ENCODE measurements around the gene DAPK3.
"Not testable (repeated sequence)": the region's sequence is repeated elsewhere in the genome, so short reads cannot be mapped to it uniquely, and the experiment has no call there.

The DAPK3 gene

DNA sequence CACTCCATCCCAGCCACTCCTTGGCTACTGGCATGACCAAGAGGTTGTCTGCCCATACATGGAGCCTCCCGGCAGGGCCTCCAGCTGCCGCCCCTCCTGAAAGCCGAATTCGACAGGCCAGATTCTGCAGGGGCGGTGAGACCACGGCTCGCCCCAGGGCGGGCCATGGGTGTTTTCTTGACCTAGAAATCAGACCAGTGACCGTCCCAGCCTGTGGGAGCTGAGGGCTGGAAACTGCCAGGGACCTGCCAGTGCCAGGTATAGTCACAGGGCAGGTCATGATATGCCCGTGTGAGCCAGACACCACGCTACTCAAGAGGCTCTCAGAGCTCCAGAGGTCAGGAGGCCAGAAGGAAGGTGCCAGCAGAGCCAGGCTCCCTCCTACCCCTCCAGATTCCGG lies 16.8 kb downstream of the DAPK3 start:
- no peak for DNase-seq

DNA sequence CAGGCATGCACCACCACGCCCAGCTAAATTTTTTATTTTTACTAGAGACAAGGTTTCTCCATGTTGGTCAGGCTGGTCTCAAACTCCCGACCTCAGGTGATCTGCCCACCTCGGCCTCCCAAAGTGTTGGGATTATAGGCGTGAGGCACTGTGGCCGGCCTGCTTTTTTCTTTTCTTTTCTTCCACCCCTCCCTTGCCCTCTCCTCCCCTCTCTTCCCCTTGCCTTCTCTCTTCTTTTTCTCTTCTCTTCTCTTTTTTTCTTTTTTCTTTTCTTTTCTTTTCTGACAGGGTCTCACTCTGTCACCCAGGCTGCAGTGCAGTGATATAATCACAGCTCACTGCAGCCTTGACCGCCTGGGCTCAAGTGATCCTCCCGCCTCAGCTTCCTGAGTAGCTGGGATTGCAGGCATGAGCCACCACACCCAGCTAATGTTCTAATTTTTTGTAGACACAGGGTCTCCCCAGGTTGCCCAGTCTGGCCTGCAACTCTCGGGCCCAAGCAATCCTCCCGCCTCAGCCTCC lies 18.1 kb downstream of the DAPK3 start:
- DNase-seq, result not testable (repeated sequence)

DNA sequence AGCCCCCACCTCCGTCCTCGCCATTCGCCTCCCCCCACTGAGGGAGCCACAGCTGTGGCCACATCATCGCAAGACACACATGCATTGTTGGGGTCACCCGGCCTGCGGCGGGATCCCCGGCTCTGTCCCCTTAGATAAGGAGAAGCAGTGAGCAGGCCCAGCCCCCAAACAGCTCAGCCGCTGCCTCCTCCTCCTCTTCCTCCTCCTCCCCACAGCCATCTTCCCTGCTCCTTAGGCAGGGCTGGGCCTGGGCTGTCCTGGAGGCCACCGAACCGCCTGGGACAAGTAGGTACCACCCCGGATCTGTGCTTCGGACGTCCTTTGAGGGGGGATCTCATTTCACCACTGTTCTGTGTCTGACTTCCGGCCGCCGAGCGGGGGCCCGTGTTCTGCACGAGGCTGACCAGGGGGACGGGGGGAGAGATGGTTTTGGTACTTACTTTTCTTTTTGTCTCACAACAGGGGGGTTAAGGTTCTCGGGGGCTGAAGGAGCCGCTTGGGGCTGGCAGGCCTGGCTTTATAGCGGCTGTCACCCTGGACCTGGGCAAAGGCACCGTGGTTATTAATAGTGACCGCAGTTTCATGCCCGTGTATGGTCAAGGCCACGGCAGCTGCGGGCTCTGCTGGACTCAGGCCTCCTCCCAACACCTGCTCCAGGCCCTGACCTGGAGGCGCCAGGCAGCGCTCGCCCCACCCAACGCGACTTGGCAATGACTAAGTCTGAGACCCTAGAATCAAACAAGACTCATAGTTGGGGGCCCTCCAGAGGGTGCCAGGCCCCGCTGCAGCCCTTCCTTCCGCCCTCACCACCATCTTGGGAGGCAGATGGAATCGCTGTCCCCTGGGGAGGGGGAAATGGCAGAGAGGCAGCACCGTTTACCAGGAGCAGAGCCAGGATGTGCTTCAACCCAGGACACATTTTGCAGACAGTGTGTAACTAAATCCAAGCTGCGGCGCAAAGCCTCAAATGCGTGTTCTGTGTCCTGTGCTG lies 19.7 kb downstream of the DAPK3 start:
- peak in 1 of 14 donors; percentile 84 for DNase-seq

DNA sequence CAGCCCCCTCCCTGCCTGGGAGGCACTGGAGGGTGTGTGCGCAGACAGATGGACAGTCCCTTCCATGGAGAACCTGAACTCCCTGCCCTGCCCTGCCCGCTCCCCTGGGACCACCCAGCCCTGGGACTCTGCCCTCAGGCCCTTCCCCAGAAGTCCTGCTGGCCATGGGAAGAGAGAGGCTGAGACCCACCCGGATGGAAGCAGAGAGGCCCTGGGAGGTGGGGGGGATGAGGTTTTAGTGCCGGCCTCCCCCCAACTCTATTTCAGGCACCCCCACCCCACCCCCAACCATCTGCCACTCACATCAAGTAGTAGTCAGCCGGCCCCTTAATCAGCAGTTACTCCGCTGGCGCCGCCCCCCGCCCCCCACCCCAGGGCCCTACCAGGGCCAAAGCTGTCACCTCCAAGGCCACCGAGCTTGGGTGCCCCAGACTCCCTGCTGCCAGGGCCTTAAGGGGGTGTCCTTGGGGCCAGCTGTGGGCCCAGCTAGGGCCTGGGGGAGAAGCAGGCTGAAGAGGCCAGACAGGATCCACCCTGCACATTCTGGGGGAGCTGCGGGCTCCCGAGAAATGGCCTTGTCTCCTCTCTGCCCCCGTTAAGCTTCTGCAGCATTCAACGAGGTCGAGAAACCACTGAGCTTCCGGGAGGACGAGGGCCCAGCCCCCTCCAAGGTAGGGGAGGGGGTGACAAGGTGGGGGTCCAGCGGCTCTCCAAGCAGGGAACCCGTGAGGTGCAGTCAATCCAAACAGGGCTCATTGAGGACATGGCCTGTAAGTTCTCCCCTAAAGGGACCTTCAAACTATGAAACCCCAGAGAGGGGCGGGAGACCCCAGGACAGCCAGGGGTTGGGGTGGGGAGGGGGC lies 20.7 kb downstream of the DAPK3 start:
- no peak for DNase-seq

DNA sequence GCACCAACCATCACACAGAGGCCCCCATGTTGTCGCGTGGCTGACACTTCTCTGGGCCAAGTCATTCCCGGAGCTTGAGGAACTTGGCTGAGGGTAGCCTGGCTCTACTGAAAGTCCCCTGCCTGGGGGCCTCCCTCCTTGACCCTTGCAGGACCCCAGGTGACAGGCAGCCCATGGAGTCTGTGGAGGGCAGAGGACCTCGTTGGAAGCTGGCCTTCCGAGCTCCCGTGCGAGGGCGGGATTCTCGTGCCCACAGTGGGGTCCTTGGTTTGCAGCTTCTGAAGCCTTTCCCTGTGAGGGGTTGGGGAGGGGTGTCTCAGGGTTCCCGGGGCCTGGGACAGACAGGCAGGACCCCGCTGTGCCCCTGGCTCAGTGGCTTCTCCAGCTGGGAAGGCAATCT lies 21.6 kb downstream of the DAPK3 start:
- DNase-seq, result no peak

DNA sequence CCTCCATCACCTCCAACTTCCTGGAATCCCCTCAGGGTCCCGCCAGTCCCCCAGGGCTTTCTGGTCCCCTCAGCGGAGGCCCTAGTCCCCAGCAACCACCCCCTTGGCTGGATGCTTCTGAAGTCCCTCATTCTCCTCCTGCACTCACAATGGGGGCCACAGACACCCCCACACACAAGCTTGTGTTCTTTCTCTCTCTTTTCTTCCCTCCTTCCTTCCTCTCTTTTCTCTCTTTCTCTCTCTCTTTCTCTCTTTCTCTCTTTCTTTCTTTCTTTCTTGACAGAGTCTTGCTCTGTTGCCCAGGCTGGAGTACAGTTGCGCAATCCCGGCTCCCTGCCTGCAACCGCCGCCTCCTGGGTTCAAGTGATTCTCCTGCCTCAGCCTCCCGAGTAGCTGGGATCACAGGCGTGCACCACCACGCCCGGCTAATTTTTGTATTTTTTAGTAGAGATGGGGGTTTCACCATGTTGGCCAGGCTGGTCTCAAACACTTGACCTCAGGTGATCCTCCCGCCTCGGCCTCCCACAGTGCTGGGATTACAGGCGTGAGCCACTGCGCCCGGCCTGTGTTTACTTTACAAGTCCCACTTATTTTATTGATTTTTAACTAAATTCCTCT lies 23.5 kb downstream of the DAPK3 start:
- not testable (repeated sequence) for DNase-seq

DNA sequence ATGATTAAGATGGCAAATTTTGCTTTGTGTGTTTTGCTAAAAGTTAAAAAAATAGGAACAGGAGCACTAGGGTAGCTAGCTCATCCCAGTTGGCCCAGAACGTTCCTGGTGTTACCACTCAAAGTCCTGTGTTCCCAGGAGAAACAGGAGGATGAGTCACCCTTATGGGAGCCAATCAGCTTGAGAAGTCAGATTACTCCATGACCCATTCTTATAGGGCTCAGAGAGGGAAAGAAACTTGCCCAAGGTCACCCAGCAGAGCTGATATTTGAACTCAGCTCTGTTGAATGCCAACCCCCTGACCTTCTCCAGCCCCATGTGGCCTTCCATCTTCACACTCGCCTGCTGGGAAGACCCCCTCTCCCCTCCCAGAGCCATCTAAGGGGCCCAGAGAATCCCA lies 25.1 kb downstream of the DAPK3 start:
- DNase-seq, result no peak

DNA sequence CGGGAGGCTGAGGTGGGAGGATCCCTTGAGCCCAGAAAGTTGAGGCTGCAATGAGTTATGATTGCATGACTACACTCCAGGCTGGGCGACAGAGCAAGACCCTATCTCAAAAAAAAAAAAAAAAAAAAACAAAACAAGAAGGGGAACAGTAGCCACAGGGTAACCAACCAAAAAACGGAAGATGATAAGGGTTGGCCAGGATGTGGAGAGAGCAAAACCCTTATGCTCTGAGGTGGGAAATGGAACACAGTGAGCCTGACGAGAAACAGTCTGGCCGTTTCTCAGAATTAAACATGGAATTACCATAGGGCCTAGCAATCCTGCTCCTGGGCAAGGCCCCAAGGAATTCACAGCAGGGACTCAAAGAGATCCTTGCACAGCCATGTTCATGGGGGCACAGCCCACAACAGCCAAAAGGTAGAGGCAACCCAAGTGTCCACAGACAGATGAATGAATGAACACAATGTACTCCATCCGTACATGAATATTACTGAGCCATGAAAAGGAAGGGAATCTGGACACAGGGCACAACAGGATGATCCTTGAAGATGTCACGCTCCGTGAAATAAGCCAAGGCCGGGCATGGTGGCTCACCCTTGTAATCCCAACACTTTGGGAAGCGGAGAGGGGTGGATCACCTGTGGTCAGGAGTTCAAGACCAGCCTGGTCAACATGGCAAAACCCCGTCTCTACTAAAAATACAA lies 26.7 kb downstream of the DAPK3 start:
- DNase-seq, result no peak

DNA sequence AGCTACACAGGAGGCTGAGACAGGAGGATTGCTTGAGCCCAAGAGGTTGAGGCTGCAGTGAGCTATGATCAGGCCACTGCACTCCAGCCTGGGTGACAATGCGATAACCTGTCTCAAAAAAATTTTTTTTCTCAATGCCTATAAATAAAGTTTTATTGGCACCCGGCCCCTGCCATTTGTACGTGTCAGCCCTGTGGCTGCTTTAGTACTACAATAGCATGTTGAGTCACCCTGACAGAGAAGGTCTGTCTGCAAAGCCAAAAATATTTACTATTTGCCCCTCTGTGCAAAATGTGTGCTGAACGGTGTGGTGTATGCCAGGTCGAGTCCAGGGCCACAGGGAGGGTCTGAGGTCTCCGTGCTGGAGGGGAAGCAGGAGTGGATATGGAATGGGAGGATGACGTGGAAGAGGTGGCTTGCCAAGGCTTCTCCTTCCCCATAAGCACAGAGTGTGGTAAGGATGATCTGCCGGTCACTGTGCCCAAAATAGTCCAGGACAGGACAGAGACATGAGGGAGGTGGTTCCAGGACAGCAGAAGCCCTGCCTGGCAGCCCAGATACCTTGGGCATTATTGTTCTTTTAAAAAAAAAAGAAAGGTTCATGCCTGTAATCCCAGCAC lies 28.0 kb downstream of the DAPK3 start:
- DNase-seq, result peak in 1 of 14 donors; percentile 13

DNA sequence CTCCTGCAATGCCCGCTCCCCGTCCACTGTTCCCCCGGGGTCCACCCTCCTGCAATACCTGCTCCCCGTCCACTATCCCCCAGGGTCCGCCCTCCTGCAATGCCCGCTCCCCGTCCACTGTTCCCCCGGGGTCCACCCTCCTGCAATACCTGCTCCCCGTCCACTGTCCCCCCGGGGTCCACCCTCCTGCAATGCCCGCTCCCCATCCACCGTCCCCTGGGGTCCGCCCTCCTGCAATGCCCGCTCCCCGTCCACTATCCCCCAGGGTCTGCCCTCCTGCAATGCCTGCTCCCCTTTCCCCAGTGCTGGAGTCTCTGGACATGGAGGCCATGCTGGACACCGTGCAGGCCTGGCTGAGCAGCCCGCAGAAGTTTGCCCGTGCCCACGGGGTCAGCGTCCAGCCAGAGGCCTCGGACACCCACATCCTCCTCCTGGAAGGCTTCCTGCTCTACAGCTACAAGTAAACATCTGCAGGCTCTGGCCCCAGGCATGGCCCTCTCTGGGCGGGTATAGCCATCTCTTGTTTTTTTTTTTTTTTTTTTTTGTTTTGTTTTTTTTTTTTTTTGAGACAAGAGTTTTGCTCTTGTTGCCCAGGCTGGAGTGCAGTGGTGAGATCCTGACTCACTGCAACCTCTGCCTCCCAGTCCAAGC lies 32.5 kb downstream of the DAPK3 start:
- DNase-seq, result not testable (repeated sequence)

DNA sequence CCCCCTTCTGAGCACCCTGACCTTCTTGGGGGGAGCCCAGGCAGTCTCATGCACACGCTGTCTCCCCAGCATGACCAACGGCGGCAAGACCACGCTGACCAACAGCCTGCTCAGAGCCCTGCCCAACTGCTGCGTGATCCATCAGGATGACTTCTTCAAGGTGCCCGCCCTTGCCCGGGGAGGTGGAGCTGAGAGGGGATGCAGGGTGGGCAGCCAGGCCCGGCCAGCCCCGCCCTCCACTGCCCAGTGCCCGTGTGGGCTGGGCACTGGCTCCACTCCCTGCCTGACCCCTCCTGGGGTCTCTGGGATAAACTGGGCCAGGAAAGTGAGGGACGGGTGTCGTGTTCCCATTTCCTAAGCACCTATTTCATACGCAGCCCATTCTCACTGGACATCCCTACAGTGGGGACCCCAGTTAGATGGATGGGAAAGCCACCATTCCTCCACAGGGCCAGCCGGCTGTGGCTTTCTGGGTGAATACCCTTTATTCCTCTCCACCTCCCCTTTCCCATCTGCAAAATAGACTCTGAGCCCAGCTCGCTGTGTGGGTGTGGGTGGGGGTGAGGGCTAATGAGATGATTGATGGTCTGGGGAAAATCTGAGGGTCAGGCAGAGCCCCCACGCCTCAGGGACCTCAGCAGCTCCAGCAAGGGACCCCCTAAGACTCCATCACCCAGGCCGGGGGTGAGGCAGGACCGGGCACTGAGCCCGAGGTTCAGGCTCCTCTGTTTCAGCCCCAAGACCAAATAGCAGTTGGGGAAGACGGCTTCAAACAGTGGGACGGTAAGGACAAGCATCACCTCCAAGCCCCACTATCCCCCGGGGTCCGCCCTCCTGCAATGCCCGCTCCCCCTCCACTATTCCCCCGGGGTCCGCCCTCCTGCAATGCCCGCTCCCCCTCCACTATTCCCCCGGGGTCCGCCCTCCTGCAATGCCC lies 34.1 kb downstream of the DAPK3 start:
- DNase-seq, result no peak

DNA sequence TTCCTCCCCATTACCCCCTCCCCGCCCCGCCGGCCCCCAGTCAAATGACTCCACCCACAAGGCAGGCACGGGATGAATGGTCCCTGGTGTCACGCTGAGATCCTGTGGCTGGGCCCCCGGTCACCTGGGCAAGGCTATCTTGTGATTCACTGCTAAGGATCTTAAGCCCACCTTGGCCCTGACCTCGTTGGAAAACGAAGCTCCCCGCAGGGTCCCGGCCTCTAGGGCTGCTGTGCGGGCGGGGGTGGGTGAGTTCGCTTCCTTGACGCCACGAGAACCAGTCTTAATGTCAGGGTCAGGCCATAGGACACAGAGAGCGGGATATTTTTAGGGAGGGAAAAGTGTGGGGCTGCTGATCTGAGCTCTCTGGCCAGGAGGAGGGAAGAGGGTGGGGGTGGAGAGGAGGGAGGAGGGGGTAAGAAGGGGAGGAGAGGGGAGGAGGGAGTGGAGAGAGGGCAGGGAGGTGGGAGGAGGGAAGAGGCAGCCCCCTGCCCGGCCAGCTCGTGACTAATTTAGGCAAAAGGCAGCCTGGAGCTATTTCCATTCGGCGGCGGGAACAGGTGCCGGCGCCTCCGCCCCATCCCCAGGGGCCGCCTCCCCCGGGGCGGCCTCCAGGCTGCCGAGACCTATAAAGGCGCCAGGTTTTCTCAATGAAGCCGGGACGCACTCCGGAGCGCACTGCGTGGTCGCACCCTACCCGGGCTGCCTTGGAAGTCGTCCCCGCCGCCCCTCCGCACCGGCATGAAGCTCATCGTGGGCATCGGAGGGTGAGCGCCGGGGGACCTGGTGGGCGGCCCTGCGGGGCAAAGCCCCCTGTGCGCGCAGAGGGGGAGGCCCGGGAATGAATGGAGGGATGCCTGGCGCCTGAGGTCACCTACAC lies 37.7 kb downstream of the DAPK3 start, which contains the start of gene NMRK2:
Gene NMRK2, plus strand, starts transcription at position 139 of the 880 bp plus-strand sequence. Its CDS starts 603 bp downstream, at position 742.
- DNase-seq, result no peak

DNA sequence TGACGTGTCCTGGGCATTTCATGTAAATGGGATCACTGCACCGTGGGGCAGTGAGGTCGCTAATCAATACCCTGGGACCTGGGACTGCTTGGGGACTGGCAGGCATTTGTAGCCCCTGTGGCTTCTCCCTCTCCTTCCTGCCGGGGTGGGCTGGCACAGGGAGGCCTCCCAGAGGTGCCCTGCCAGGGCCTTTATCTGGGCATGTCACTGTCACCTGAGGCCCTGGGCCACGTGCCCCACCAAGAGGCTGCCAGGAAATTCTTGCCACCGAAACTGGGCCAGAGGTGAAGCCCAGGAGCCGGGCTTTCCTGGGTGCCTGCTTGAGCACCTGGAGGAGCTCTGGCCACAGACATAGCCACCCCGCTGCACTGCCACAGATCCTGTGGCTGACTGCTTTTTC lies 39.9 kb downstream of the DAPK3 start:
- DNase-seq, result no peak

DNA sequence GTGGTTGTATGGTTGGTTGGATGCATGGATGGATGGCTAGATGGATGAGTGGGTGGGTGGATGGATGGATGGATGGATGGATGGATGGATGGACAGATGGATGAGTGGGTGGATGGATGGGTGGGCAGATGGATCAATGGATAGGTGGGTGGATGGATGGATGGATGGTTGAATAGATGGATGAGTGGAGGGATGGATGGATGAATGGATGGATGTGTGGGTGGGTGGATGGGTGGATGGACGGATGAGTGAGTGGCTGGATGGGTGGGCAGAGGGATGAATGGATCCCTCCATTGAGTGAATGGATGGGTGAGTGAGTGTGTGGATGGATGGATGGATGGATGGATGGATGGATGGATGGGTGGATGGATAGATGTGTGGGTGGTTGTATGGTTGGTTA lies 47.0 kb downstream of the DAPK3 start:
- no peak for DNase-seq

DNA sequence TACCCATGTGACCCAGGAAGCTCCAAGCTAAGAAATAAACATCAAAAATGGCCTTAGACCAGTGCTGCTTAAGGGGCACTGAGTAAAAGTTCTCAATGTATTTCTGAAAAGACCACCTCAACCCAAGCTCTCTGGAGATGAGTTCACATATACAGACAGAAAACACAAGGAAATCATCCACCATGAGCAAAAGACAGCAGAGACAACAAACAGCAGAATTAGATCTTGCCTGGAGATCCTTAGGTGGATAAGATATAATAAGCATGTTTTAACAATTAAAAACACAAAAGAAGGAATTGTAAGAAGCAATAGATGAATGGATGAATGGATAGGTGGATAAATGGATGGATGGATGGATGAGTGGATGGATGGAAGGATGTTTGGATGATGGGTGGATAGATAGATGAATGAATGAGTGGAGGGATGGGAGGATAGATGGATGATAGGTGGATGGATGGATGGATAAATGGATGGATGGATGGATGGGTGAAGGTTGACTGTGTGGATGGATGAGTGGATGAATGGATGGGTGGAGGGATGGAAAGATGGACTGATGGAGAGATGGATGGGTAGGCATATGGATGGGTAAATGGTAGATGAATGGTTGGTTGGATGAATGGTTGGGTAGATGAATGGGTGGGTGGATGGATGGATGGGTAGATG lies 47.7 kb downstream of the DAPK3 start:
- DNase-seq, result no peak

DNA sequence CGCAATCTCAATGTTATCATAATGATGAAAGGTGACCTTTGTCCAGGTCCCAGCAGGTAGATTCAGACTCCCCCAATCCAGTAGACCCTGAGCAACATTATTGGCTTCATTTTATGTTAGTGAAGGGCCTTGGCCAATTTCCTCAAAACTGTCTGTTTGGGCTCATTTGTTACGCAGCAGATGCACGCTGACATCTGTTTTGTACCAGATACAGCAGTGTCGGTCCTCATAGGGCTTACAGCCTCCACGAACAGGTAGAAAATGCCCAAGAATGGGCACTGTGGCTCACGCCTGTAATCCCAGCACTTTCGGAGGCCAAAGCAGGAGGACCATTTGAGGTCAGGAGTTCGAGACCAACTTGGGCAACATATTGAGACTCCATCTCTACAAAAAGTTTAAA lies 51.1 kb downstream of the DAPK3 start:
- DNase-seq, result no peak

DNA sequence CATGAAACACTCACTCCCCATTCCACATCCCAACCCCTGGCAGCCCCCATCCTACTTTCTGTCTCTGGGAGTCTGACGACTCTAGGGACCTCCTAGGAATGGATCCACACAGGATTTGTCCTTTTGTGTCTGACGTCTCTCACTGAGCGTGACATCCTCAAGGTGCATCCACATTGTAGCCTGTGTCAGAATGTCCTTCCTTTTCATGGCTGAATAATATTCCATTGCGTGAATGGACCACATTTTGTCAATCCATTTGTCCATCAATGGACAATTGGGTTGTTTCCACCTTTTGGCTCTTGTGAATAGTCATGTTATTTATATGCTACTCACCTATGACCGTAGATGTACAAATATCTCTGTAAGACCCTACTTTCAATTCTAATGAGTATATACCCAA lies 54.9 kb downstream of the DAPK3 start:
- DNase-seq, result no peak

DNA sequence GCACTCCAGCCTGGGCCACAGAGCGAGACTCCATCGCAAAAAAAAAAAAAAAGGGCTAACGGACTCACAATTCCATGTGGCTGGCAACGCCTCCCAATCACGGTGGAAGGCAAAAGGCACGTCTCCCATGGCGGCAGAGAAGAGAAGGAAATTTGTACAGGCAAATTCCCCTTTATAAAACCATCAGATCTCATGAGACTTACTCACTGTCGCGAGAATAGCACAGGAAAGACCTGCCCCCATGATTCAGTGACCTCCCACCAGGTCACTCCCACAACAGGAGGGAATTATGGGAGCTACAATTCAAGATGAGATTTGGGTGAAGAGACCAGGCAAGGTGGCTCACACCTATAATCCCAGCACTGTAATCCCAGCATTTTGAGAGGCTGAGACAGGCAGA lies 56.7 kb downstream of the DAPK3 start:
- no peak for DNase-seq
